Cardiac muscle cell (in vitro differentiated cells and primary cell): Measurements from ENCODE around the gene STYXL1. TPM values are rescaled to one million over a fixed set of nuclear protein-coding genes. Genes with fewer than 3 reads are reported as not detected.
A peak's percentile ranks its signal among the peaks of the same experiment; 100 is the strongest.
"Not testable (repeated sequence)": the region's sequence is repeated elsewhere in the genome, so short reads cannot be mapped to it uniquely, and the experiment has no call there.

ENCODE experiments used
- DNase-seq, 2 donors: peaks; one replicate each; pipeline versions ENCODE4 v3.0.0 to v3.0.0-alpha.2; 2010 to 2017; ENCODE audit warnings: low read depth in 1 of 2, low spot score in 1 of 2
- H3K27ac ChIP-seq: fragments of 200-600 bp; sonication (generic); 2 replicates; pipeline ENCODE4 v1.5.1; 2016
- H3K27me3 ChIP-seq: fragments of 200-600 bp; sonication (generic); 2 replicates; pipeline ENCODE4 v1.6.0; 2016; ENCODE audit warnings: control low read depth
- H3K36me3 ChIP-seq: fragments of 200-600 bp; sonication (generic); 2 replicates; pipeline ENCODE4 v1.5.1; 2016; ENCODE audit warnings: control low read depth
- H3K4me1 ChIP-seq: fragments of 200-600 bp; sonication (generic); 2 replicates; pipeline ENCODE4 v1.8.1; 2017; ENCODE audit warnings: low read depth, mild to moderate bottlenecking, mixed run types
- H3K4me3 ChIP-seq: fragments of 200-600 bp; sonication (generic); 2 replicates; pipeline ENCODE4 v1.5.1; 2016; ENCODE audit warnings: mild to moderate bottlenecking
- H3K9me3 ChIP-seq: fragments of 200-600 bp; sonication (generic); 2 replicates; pipeline ENCODE4 v1.5.1; 2017; ENCODE audit warnings: low read depth, mild to moderate bottlenecking, control low read depth
- polyA plus RNA-seq: library from polyadenylated mRNA; unstranded; fragments of >200 nt; fragmentation: Nextera tagmentation; extraction: Ambion mirVana; gene quantifications from 2 replicates; pipeline ENCODE4 v1.2.1, GENCODE V29; 2016
- total RNA-seq: library from RNA; depleted of rRNA; stranded (reverse); fragments of >200 nt; gene quantifications from 2 replicates; pipeline ENCODE4 v1.2.3, GENCODE V29; 2016
- TF ChIP-seq, protein P1 (sequence below): IDR thresholded peaks from 2 replicates; pipeline ENCODE4 v1.5.1; 2012; ENCODE audit warnings: low read depth, mild to moderate bottlenecking, low read length

The STYXL1 gene
- total and polyA plus RNA-seq, 2 experiments from 2014 or later = 66.3 to 87.8 TPM

DNA sequence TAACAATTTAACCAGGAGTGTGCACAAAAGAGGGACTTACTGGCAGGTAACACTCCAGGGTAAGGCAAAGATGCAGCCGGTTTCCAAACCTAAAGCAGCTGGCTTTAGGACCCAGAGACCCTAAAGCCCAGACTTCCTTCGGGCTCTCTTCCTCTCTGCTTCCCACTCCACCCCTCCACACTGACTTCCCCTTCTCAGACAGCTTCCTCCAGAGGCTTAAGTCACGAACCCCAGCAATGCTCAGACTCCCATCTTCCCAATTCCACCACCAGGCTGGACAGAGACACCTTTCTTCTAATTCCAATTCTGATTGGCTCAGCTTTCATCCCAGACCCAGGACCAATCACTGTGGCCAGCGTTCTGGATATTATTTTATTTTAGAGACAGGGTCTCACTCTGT is 24.8 kb downstream of the STYXL1 start:
- TF ChIP-seq, protein P1, sequence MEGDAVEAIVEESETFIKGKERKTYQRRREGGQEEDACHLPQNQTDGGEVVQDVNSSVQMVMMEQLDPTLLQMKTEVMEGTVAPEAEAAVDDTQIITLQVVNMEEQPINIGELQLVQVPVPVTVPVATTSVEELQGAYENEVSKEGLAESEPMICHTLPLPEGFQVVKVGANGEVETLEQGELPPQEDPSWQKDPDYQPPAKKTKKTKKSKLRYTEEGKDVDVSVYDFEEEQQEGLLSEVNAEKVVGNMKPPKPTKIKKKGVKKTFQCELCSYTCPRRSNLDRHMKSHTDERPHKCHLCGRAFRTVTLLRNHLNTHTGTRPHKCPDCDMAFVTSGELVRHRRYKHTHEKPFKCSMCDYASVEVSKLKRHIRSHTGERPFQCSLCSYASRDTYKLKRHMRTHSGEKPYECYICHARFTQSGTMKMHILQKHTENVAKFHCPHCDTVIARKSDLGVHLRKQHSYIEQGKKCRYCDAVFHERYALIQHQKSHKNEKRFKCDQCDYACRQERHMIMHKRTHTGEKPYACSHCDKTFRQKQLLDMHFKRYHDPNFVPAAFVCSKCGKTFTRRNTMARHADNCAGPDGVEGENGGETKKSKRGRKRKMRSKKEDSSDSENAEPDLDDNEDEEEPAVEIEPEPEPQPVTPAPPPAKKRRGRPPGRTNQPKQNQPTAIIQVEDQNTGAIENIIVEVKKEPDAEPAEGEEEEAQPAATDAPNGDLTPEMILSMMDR = no peak
- H3K36me3 ChIP-seq = peaks cover 3% of the 10 kb centered on the region
- no peaks in the 10 kb centered on the region for H3K9me3 ChIP-seq
- DNase-seq = no peak
- H3K4me1 ChIP-seq = no peaks in the 10 kb centered on the region
- no peak overlapping the region for H3K27ac ChIP-seq
- no peaks in the 10 kb centered on the region for H3K27me3 ChIP-seq
- H3K4me3 ChIP-seq = no peak overlapping the region

DNA sequence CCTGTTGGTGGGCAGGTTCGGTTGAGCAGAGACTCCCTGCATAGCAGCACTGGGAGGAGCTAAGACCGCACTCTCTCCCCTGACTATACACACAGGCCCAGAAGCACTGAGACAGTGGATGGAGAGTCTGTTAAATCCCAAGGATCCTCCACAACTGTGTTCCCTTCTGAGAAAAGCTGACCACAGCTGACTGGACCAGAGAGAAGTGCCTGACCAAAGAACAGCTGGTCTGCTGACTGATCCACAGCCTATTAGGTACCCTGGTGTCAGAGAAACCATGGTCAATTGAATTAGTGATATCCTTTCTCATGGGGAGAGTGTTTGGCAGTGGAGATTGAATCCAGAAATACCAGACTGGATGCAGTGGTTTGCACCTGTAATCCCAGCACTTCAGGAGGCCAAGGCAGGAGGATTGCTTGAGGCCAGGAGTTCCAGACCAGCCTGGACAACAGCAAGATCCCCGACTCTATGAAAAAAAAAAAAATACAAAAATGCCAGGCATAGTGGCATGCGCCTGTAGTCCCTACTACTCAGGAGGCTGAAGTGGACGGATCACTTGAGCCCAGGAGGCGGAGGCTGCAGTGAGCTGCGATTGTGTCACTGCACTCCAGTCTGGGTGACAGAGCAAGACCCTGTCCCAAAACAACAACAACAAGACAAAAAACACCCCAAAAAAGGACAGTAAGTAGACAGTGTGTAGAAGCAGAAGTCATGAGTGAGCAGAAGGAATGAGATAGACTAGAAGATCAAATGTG is 25.6 kb downstream of the STYXL1 start:
- no peaks in the 10 kb centered on the region for H3K36me3 ChIP-seq
- no peak for DNase-seq

DNA sequence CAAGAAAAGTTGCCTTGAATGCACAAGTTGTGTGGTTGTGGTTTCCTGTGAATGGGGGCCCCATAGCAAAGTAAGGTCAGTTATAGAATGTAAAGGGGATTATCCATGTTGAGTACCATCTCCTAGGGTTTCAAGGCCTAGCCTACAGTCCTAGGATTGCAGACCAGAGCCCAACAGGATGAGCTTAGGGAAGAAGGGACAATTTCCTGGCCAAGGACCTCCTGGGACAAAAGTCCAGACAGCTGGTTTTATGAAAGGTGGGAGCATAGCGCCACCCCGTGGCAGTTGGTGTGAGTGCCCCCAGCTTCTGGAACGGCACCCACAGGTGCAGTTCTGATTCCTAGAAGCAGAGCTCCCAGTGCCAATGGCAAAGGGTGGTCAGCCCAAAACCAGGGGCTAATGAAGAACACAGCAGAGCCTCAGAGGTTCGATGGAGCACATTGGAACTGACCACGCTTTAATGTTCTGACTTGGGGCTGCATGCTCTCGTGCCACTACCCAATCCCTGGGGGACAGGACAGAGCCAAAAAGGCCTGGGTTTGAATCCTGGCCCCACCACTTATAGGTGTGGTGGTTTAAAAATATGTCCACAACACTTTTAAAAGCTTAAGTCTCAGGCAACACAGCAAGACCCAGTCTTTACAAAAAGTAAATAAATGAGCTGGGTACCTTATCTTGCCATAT is 27.6 kb downstream of the STYXL1 start:
- peaks cover 8% of the 10 kb centered on the region for H3K4me1 ChIP-seq
- no peaks in the 10 kb centered on the region for H3K9me3 ChIP-seq
- H3K36me3 ChIP-seq = no peaks in the 10 kb centered on the region
- no peak overlapping the region for H3K4me3 ChIP-seq
- DNase-seq = peak; percentile 73 to 82
- H3K27me3 ChIP-seq = no peaks in the 10 kb centered on the region
- TF ChIP-seq, protein P1 = peak; percentile 92
- no peak overlapping the region for H3K27ac ChIP-seq

More for the DNA sequence above, 25.6 kb downstream of the STYXL1 start:
- TF ChIP-seq, protein P1 = no peak
- Histone ChIP-seq H3K9me3 (no peaks in the 10 kb centered on the region), H3K27ac (no peak overlapping the region), H3K4me3 (no peak overlapping the region), H3K4me1 (no peaks in the 10 kb centered on the region), H3K27me3 (no peaks in the 10 kb centered on the region)

DNA sequence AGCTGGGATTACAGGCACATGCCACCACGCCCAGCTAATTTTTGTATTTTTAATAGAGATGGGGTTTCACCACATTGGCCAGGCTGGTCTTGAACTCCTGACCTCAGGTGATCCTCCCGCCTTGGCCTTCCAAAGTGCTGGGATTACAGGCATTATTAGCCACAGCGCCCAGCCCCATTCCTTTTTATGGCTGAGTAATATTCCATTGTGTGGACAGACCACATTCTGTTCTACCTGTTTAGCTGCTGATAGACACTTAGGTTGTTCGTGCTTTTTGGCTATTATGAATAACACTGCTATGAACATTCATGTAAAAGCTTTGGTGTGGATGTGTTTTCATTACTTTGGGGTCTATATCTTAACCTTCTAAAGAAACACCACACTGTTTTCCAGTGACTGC is 29.3 kb downstream of the STYXL1 start:
- H3K4me3 ChIP-seq, H3K27me3 ChIP-seq, H3K9me3 ChIP-seq, H3K27ac ChIP-seq, DNase-seq, H3K4me1 ChIP-seq, H3K36me3 ChIP-seq: not testable (repeated sequence)

DNA sequence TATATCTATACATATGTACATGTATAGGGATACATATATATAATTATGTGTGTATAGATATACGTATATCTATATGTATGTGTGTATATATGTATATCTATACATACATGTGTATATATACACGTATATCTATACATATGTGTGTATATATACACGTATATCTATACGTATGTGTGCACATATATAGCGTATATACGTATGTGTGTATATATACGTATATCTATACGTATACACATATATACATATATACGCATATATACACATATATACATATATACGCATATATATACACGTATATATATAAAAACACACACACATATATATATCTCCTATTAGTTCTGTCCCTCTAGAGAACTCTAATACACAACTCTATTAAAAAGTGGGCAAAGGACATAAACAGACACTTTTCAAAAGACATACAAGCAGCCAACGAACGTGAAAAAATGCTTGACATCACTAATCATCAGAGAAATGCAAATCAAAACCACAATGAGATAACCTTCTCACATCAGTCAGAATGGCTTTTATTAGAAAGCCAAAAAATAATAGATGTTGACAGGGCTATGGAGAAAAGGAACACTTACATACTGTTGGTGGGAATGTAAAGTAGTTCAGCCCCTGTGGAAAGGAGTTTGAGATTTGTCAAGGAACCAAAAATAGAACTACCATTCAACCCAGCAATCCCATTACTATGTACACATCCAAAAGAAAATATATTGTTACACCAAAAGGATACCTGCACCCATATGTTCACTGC is 31.4 kb downstream of the STYXL1 start:
- Histone ChIP-seq H3K4me1 (peaks cover 12% of the 10 kb centered on the region), H3K27me3 (no peaks in the 10 kb centered on the region), H3K27ac (peak overlapping the region; percentile 67), H3K4me3 (no peak overlapping the region), H3K36me3 (no peaks in the 10 kb centered on the region), H3K9me3 (no peaks in the 10 kb centered on the region)
- TF ChIP-seq, protein P1 = no peak
- peak; percentile 19 to 76 for DNase-seq
